Measurements from ENCODE around the gene ISM2.

GRCh38 chr14:77498984-77499527 lies 440 bp upstream of the ISM2 start:
- no peak for TF ChIP-seq CTCF (IDR thresholded peaks at IDR 0.05; ENCODE audit: insufficient read depth, low read length)
- no peak for TF ChIP-seq GABPA (IDR thresholded peaks at IDR 0.05; ENCODE audit: low read depth)
- TF ChIP-seq POLR2AphosphoS5 (IDR thresholded peaks at IDR 0.05; ENCODE audit: low read depth), result no peak
- no peak for TF ChIP-seq REST (IDR thresholded peaks at IDR 0.05; ENCODE audit: insufficient replicate concordance, low read depth)
- no peak for TF ChIP-seq SPI1 (IDR thresholded peaks at IDR 0.05; ENCODE audit: borderline replicate concordance, low read depth)

Measured in HL-60 (cell line).